ENCODE data around the gene FSD2.

FSD2 gene, protein sequence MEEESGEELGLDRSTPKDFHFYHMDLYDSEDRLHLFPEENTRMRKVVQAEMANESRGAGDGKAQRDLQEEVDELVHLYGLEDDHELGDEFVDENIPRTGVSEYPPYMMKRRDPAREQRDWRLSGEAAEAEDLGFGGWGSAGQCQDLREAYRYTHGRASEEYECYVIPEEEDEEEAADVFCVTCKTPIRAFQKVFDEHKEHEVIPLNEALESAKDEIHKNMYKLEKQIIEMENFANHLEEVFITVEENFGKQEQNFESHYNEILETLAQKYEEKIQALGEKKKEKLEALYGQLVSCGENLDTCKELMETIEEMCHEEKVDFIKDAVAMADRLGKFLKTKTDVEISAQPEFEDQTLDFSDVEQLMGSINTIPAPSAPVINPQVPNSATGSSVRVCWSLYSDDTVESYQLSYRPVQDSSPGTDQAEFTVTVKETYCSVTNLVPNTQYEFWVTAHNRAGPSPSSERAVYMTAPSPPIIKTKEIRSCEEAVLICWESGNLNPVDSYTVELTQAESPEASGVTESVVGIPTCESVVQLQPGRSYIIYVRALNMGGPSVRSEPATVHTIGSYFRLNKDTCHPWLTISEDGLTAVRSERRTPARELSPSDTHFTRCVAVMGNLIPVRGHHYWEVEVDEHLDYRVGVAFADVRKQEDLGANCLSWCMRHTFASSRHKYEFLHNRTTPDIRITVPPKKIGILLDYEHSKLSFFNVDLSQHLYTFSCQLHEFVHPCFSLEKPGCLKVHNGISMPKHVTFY

GRCh38 chr15:82805994-82806406 lies at the start of gene FSD2:
TSS of gene FSD2 (minus strand) at chr15:82806069. CDS start at chr15:82787390, 18,679 bp downstream.
- in situ Hi-C loops (cut with MboI; ENCODE audit: low sequenced_read_pairs) = no loop called here

DNA sequence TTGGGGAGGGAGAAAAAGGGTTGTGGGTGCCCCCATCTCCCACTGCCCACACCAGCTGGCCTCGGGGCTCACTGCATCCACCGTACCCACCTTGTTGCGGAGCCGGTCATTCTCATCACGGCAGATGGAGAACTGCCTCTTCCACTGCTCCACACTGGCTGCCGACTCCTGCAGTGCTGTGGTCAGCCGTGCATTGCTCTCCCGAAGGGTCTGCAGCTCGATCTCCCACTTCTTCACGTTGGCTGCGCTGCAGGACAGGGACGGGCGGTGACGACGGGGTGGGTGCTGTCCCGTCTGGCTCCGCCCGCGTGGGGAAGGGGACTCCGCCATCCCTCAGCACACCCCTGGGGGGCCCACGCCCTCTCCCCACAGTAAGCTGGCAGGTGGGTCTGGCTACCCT lies 48.7 kb upstream of the FSD2 start:
- in situ Hi-C loops (cut with MboI; ENCODE audit: low sequenced_read_pairs) = loop anchor here (10.0 kb wide), 1 partner anchor 150 kb away; no protein-coding TSS in a partner anchor

GRCh38 chr15:82852941-82853561 lies 47.2 kb upstream of the FSD2 start:
- in situ Hi-C loops (cut with MboI; ENCODE audit: low sequenced_read_pairs) = loop anchor here (10.0 kb wide), 1 partner anchor 152 kb away; no protein-coding TSS in a partner anchor

DNA sequence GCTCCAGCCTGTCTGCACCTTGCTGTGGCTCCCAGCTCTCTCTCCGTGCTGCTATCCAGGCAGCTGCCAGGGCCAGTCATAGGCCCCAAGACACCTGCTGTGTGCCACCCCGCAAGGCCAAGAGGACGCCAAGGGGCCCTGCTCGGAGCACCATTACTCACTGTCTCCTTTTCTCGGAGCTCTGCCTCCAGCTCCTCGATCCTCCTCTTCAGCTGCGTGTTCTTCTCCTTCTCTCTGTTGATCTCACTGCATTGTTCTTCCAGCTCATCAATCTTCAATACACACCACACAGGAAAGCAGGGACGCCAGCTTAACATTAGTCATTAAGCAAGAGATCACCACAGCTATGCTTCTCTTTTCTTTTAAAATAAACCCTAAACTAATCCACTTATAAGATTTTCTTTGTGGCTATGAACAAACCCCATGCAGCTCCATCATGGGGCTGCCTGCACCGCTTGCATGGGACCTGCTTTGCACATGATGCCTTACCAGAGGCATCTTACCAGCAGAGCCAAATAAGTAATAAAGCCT lies 46.2 kb upstream of the FSD2 start:
- in situ Hi-C loops (cut with MboI; ENCODE audit: low sequenced_read_pairs) = loop anchor here (10.0 kb wide), 1 partner anchor 153 kb away; no protein-coding TSS in a partner anchor

GRCh38 chr15:82851306-82851850 lies 45.5 kb upstream of the FSD2 start:
- in situ Hi-C loops (cut with MboI; ENCODE audit: low sequenced_read_pairs) = loop anchor here (10.0 kb wide), 1 partner anchor 153 kb away; no protein-coding TSS in a partner anchor

GRCh38 chr15:82850731-82851130 lies 44.9 kb upstream of the FSD2 start:
- in situ Hi-C loops (cut with MboI; ENCODE audit: low sequenced_read_pairs) = loop anchor here (10.0 kb wide), 1 partner anchor 154 kb away; no protein-coding TSS in a partner anchor

- in situ Hi-C loops (cut with MboI; ENCODE audit: low sequenced_read_pairs) = loop anchor here (10.0 to 25.0 kb wide), 2 partner anchors 155 to 313 kb away; partner anchors contain the start of gene RPS17
Observed at GRCh38 chr15:82849556-82850512, 44.0 kb upstream of the FSD2 start.

- in situ Hi-C loops (cut with MboI; ENCODE audit: low sequenced_read_pairs) = loop anchor here (25.0 kb wide), 1 partner anchor 311 kb away; the partner anchor contains the start of gene RPS17
Observed at GRCh38 chr15:82848241-82848993, 42.5 kb upstream of the FSD2 start.

DNA sequence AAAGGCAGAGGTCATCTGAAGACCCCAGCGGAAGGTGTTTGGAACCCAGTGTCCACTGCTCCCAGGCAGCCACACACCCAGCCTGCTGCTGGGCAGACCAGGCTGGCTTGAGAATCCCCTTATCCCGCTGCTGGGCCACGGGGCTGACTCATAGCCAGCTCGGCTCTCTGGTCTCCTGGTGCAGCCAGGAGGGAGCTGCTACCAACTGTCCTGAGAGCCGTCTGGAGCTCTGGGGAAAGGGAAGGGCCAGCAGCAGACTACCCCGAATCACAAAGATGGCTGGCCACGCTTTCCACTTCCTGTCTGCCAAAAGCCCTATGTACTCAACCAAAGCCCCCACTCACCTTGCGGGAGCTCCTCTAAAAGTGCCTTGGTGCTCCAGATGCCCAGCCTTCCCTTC lies 41.8 kb upstream of the FSD2 start:
- in situ Hi-C loops (cut with MboI; ENCODE audit: low sequenced_read_pairs) = loop anchor here (25.0 kb wide), 1 partner anchor 310 kb away; the partner anchor contains the start of gene RPS17

DNA sequence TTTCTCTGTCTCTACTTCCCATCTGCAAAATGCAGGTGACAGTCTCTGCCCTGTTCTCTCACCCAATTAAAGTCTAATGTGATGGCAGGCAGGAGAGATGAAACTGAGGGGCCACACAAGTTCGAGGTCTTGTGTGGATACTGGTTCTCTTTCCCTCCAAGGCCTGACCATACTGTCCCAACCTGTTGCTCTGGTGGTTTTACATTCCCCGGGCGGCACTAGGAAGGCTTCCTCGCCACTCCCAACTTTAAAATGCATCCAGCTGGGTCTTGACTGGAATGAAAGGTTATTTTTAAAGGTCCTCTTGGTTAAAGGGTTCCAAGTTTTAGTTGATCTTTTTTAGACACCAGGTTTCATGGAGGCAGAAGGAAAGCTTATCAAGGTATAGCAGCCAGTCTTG lies 40.8 kb upstream of the FSD2 start:
- in situ Hi-C loops (cut with MboI; ENCODE audit: low sequenced_read_pairs) = loop anchor here (25.0 kb wide), 1 partner anchor 309 kb away; the partner anchor contains the start of gene RPS17

- in situ Hi-C loops (cut with MboI; ENCODE audit: low sequenced_read_pairs) = loop anchor here (25.0 kb wide), 1 partner anchor 308 kb away; the partner anchor contains the start of gene RPS17
Observed at GRCh38 chr15:82845686-82846085, 39.8 kb upstream of the FSD2 start.

DNA sequence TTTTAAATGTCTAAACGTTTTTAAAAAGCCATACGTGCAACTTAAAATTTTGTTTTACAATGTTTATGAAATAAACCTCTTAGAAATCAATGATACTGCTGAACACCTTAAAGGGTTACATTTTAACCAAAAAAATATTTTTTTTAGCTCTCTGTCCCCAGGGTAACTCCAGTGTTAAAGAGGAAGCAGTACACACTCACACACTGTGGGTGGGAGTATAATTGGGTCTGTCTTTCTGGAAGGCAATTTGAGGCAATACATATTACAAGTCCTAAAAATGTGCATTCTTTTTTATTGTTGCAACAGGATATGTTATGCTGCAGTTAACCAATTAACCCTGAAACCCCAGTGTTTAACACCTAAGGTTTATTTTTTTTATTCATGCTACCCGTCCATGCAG lies 37.7 kb upstream of the FSD2 start:
- in situ Hi-C loops (cut with MboI; ENCODE audit: low sequenced_read_pairs) = loop anchor here (25.0 kb wide), 1 partner anchor 306 kb away; the partner anchor contains the start of gene RPS17

- in situ Hi-C loops (cut with MboI; ENCODE audit: low sequenced_read_pairs) = loop anchor here (25.0 kb wide), 1 partner anchor 303 kb away; the partner anchor contains the start of gene RPS17
Observed at GRCh38 chr15:82840166-82840565, 34.3 kb upstream of the FSD2 start.

- in situ Hi-C loops (cut with MboI; ENCODE audit: low sequenced_read_pairs) = loop anchor here (25.0 kb wide), 1 partner anchor 302 kb away; the partner anchor contains the start of gene RPS17
Observed at GRCh38 chr15:82839136-82839535, 33.3 kb upstream of the FSD2 start.

- in situ Hi-C loops (cut with MboI; ENCODE audit: low sequenced_read_pairs) = loop anchor here (25.0 kb wide), 1 partner anchor 301 kb away; the partner anchor contains the start of gene RPS17
Observed at GRCh38 chr15:82838096-82838735, 32.3 kb upstream of the FSD2 start.

DNA sequence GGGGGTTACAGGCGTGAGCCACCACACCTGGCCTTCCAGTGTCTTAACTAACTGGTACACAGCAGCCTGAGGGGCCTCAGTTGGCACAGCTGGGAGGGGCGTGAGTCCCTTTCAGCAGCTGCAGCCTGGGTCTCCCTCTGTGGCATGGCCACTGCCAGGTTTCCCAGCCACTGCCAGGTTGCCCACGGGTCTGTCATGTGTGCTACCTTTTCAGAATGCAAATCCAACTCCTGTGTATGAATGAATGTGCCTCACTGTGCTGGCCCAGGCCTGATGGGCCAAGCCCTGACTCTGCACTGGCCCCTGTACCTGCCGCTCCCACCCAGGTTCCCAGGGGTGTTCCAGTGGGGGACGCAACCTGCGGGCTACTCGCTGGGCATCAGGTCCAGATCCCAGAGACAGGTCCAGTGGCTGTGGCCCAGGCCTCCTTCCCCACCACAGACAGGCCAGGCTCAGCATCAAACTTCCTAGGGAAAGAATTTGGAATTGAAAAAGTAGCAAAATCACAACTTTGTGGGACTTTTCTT lies 29.6 kb upstream of the FSD2 start:
- in situ Hi-C loops (cut with MboI; ENCODE audit: low sequenced_read_pairs) = loop anchor here (25.0 kb wide), 1 partner anchor 298 kb away; the partner anchor contains the start of gene RPS17

- in situ Hi-C loops (cut with MboI; ENCODE audit: low sequenced_read_pairs) = loop anchor here (25.0 kb wide), 1 partner anchor 296 kb away; the partner anchor contains the start of gene RPS17
Observed at GRCh38 chr15:82833362-82833682, 27.5 kb upstream of the FSD2 start.

Measured in HL-60/S4 treated with retinoic acid at 250 ng/mL for 4 days and 3 days (cell line).